ENCODE results near the gene CCDC91.
"Not testable (repeated sequence)": the region's sequence is repeated elsewhere in the genome, so short reads cannot be mapped to it uniquely, and the experiment has no call there.

CCDC91 gene

DNA sequence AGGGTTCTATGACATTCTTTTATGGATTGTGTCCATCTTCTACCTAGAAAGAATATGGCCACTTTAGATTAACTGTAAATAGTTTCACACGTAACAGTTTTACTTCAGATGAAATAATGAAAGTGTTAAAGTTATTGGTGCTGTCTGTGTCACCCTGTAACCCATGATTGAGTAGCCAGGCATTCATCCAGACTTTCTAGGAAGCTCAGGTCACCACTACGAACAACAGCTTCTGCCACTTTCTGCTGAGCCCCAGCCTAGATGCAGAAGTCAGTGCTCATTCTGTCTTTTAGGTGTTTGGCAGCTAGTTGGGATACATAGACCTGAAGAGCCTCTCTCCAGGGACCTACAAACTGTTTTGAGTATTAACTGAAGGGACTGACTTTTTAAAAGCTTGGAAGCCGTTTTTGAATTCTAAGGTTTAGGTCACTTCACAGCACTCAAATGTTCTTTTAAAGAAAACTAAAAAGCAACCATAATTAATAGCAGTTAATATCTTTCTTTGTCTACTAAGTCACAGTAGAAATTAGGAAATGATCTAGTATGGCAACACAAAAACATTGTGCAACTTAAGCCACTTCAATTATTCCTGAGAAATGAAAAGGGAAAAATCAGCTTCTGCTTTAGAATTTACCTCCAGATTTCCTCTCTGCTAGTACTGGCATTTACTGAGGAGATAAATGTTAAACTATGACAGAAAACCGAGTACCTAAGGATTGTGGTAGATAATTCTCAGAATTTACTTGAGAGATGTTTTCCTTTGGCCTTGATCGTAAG is 266.9 kb downstream of the CCDC91 start:
- TF ChIP-seq TARDBP (IDR thresholded peaks at IDR 0.05), result no peak
- no peak for TF ChIP-seq ELF4 (IDR thresholded peaks at IDR 0.05)
- no peak for TF ChIP-seq FOXM1 (IDR thresholded peaks at IDR 0.05; ENCODE audit: borderline replicate concordance)
- no peak for TF ChIP-seq BHLHE40 (IDR thresholded peaks at IDR 0.05; ENCODE audit: borderline replicate concordance)
- no peak for TF ChIP-seq HDGF (IDR thresholded peaks at IDR 0.05; ENCODE audit: borderline replicate concordance)
- TF ChIP-seq NFRKB (IDR thresholded peaks at IDR 0.05), result no peak
- TF ChIP-seq SP1 (IDR thresholded peaks at IDR 0.05), result no peak
- TF ChIP-seq, protein P1, sequence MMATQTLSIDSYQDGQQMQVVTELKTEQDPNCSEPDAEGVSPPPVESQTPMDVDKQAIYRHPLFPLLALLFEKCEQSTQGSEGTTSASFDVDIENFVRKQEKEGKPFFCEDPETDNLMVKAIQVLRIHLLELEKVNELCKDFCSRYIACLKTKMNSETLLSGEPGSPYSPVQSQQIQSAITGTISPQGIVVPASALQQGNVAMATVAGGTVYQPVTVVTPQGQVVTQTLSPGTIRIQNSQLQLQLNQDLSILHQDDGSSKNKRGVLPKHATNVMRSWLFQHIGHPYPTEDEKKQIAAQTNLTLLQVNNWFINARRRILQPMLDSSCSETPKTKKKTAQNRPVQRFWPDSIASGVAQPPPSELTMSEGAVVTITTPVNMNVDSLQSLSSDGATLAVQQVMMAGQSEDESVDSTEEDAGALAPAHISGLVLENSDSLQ (IDR thresholded peaks at IDR 0.05), result no peak
- no peak for TF ChIP-seq SUZ12 (IDR thresholded peaks at IDR 0.05)
- no peak for DNase-seq (ENCODE audit: extremely low spot score)
- ChIA-PET CTCF (interaction anchor here (0.6 kb wide), 1 partner anchor 36 kb away, joined by 4 read pairs; no protein-coding TSS in a partner anchor), POLR2A (no interaction called here)

DNA sequence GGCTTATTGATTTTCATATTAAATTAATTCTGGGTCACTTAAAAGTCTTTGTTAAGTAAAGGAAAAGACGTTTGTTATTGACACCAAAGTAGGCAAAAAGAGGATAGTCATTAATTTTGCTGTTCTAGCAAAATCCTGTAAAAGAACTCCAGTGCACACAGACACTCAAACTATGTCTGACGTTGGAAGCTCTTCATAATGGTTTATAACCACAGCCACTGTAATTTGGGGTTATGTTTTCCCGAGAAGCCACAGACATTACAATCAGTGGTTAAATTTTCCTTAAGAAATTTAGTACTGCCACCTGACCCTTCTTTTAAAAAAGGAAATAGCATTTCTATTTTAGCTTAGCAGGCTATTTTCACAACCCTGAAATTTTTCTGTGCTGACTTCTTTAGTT is 267.5 kb downstream of the CCDC91 start:
- POLR2A ChIA-PET, result no interaction called here
- TF ChIP-seq LEF1 (IDR thresholded peaks at IDR 0.05; ENCODE audit: borderline replicate concordance) (no peak), SP1 (IDR thresholded peaks at IDR 0.05) (no peak), ZNF384 (IDR thresholded peaks at IDR 0.05) (no peak), L3MBTL2 (conservative IDR thresholded peaks at IDR 0.05) (no peak), FOXM1 (IDR thresholded peaks at IDR 0.05; ENCODE audit: borderline replicate concordance) (no peak), HDGF (IDR thresholded peaks at IDR 0.05; ENCODE audit: borderline replicate concordance) (no peak), CTBP1 (IDR thresholded peaks at IDR 0.05; ENCODE audit: borderline replicate concordance) (no peak), FOXA1 (IDR thresholded peaks at IDR 0.05) (no peak), FOXK2 (IDR thresholded peaks at IDR 0.05) (no peak)
- CTCF ChIA-PET, result no interaction called here
- no peak for DNase-seq (ENCODE audit: extremely low spot score)

DNA sequence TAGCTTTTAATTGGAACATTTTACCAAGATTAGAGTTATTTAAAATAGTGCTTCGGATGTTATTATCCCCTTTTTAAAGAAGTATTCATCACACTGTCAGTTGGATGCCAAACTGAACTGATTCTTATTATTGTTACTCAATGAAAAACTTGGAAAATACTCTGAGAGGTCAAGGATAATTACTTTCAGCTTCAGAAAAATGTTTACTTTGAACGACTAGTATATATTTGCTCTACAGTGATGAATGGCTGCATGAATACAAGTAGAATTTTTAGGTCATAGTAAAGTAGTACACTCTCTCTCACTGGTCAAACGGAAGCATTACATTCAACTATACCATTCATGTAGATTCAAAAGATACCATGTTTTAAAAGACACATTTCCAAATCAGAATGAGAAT is 269.2 kb downstream of the CCDC91 start:
- CTCF ChIA-PET, result no interaction called here
- DNase-seq (ENCODE audit: extremely low spot score), result no peak
- POLR2A ChIA-PET, result no interaction called here
- no peak for TF ChIP-seq FOXA1 (IDR thresholded peaks at IDR 0.05)
- no peak for TF ChIP-seq SP1 (IDR thresholded peaks at IDR 0.05)
- TF ChIP-seq HDGF (IDR thresholded peaks at IDR 0.05; ENCODE audit: borderline replicate concordance), result no peak
- TF ChIP-seq, protein P1 (IDR thresholded peaks at IDR 0.05), result no peak
- TF ChIP-seq L3MBTL2 (conservative IDR thresholded peaks at IDR 0.05), result no peak
- no peak for TF ChIP-seq ARNT (IDR thresholded peaks at IDR 0.05)
- no peak for TF ChIP-seq FOXK2 (IDR thresholded peaks at IDR 0.05)
- no peak for TF ChIP-seq BHLHE40 (IDR thresholded peaks at IDR 0.05; ENCODE audit: borderline replicate concordance)
- TF ChIP-seq NFRKB (IDR thresholded peaks at IDR 0.05), result no peak
- no peak for TF ChIP-seq ZNF384 (IDR thresholded peaks at IDR 0.05)
- no peak for TF ChIP-seq FOXM1 (IDR thresholded peaks at IDR 0.05; ENCODE audit: borderline replicate concordance)
- no peak for TF ChIP-seq CTBP1 (IDR thresholded peaks at IDR 0.05; ENCODE audit: borderline replicate concordance)

DNA sequence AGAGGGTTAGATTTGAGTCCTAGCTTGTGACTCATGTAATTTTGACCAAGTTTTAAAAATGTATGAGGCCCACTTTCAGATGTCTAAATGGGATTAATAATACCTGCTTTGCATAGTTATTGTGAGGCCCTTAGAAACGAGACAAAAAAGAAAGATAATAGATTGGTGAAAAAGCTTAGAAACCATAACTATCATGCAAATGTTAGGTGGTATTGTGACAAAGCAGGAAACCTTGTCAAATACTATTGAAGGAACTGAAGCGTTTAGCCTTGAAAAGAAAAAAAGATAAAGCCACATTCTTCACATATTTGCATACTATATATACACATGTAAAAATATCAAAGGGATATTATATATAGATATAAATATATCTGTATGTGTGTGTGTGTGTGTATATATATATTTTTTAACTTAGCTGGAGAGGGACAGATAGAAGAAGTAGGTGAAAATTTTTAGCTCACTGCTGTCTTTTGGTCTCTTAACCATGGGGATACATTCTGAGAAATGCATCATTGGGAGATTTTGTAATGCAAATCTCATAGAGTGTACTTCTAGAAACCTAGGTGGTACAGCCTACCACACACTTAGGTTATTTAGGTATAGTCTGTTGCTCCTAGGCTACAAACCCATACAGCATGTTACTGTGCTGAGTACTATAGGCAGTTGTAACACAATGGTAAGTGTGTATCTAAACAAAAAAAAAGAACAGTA is 270.3 kb downstream of the CCDC91 start:
- TF ChIP-seq ZNF384 (IDR thresholded peaks at IDR 0.05) (no peak), ARNT (IDR thresholded peaks at IDR 0.05) (no peak), SP1 (IDR thresholded peaks at IDR 0.05) (no peak), TARDBP (IDR thresholded peaks at IDR 0.05) (no peak), FOXK2 (IDR thresholded peaks at IDR 0.05) (no peak), ELF4 (IDR thresholded peaks at IDR 0.05) (no peak), LEF1 (IDR thresholded peaks at IDR 0.05; ENCODE audit: borderline replicate concordance) (no peak), BHLHE40 (IDR thresholded peaks at IDR 0.05; ENCODE audit: borderline replicate concordance) (no peak)
- DNase-seq (ENCODE audit: extremely low spot score), result no peak
- ChIA-PET CTCF (no interaction called here), POLR2A (no interaction called here)

DNA sequence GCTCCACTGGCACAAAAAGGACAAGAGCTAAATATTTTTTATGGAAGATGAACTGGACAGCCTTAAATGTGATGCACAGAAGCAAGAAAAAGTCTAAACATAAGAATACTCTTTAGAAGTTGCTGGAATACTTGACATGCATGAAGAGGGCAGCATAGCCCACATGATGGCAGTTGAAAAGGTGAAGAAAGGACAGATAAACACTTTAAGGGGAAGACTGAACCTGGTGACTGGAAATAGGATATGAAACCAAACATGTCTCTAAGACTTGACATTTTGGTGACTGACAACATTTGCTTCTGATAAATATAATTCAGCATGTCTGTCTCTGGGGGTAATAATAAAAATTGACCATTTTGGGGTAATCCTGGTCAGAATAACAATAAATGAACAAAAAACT is 273.1 kb downstream of the CCDC91 start:
- no peak for TF ChIP-seq TARDBP (IDR thresholded peaks at IDR 0.05)
- no peak for TF ChIP-seq SP1 (IDR thresholded peaks at IDR 0.05)
- no peak for TF ChIP-seq FOXM1 (IDR thresholded peaks at IDR 0.05; ENCODE audit: borderline replicate concordance)
- ChIA-PET POLR2A (no interaction called here), CTCF (no interaction called here)
- no peak for DNase-seq (ENCODE audit: extremely low spot score)

DNA sequence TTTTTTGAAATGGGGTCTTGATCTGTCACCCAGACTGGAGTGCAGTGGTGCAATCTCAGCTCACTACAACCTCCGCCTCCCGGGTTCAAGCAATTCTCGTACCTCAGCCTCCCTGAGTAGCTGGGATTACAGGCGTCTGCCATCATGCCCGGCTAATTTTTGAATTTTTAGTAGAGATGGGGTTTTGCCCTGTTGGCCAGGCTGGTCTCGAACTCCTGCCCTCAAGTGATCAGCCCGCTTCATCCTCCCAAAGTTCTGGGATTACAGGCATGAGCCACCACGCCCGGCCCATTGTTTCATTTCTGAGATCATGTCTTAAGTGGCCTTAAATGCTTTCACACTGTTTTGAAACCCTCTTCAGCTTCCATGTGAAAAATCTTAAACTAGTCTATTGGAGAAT is 281.5 kb downstream of the CCDC91 start:
- POLR2A ChIA-PET; DNase-seq (ENCODE audit: extremely low spot score); CTCF ChIA-PET: not testable (repeated sequence)

DNA sequence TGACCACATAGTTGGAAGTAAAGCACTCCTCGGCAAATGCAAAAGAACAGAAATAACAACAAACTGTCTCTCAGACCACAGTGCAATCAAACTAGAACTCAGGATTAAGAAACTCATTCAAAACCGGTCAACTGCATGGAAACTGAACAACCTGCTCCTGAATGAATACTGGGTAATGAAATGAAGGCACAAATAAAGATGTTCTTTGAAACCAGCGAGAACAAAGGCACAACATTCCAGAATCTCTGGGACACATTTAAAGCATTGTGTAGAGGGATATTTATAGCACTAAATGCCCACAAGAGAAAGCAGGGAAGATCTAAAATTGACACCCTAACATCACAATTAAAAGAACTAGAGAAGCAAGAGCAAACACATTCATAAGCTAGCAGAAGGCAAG is 285.9 kb downstream of the CCDC91 start:
- DNase-seq (ENCODE audit: extremely low spot score); POLR2A ChIA-PET; CTCF ChIA-PET: not testable (repeated sequence)

DNA sequence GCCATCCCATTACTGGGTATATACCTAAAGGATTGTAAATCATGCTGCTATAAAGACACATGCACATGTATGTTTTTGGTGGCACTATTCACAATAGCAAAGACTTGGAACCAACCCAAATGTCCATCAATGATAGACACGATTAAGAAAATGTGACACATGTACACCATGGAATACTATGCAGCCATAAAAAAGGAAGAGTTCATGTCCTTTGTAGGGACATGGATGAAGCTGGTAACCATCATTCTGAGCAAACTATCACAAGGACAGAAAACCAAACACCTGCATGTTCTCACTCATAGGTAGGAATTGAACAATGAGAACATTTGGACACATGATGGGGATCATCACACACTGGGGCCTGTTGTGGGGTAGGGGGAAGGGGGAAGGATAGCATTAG is 288.8 kb downstream of the CCDC91 start:
- DNase-seq (ENCODE audit: extremely low spot score); CTCF ChIA-PET; POLR2A ChIA-PET: not testable (repeated sequence)
